Measurements from ENCODE around the gene ZBTB16. TPM values are rescaled to one million over a fixed set of nuclear protein-coding genes. Genes with fewer than 3 reads are reported as not detected.

Gene ZBTB16
- total RNA-seq, 1 donor from 2014 or later = 39.4 TPM

- H3K4me1 Mint-ChIP-seq = peaks cover 70% of the 10 kb centered on the region
- H3K4me3 Mint-ChIP-seq = no peak overlapping the region
- no peaks in the 10 kb centered on the region for H3K27me3 Mint-ChIP-seq (ENCODE audit: low read depth)
- no peaks in the 10 kb centered on the region for H3K9me3 Mint-ChIP-seq
- no peak for DNase-seq (ENCODE audit: low read depth, low spot score)
- TF ChIP-seq CTCF (conservative IDR thresholded peaks at IDR 0.05) = no peak
- no peaks in the 10 kb centered on the region for H3K36me3 Mint-ChIP-seq (ENCODE audit: low read depth)
- no peak overlapping the region for H3K27ac Mint-ChIP-seq (ENCODE audit: unreplicated experiment)
Observed at GRCh38 chr11:114201219-114201618, 141.7 kb downstream of the ZBTB16 start.

DNA sequence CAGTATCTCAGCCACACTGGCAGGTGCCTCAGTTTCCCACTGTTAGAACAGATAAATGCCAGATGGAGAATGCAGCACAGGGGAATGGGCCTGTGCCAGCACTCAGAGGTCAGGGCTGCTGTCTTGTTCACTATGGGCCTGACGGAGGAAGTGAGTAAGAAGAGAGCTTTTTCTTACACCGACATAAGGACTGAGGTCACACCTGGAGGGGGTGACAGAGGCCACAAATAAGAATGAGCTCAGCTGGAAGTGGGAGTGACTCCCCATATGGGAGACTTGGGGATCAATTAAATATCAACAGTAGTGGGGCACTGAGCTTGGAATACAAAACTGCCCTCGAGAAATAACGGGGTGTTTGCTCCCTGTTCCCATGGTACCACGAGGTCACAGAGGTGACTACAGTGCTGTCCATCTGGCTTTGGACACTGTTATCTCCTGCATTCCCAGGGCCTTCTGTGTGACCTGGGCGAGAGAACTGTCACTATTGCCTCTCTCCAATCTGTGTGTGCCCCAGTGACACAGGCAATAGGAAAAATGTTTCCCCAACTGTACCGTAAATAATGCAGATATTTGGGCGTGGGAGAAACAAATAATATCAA is 142.6 kb downstream of the ZBTB16 start:
- no peaks in the 10 kb centered on the region for H3K27me3 Mint-ChIP-seq (ENCODE audit: low read depth)
- no peak for DNase-seq (ENCODE audit: low read depth, low spot score)
- no peak for TF ChIP-seq CTCF (conservative IDR thresholded peaks at IDR 0.05)
- no peak overlapping the region for H3K4me3 Mint-ChIP-seq
- H3K36me3 Mint-ChIP-seq (ENCODE audit: low read depth) = no peaks in the 10 kb centered on the region
- H3K4me1 Mint-ChIP-seq = peaks cover 69% of the 10 kb centered on the region
- H3K27ac Mint-ChIP-seq (ENCODE audit: unreplicated experiment) = no peak overlapping the region
- H3K9me3 Mint-ChIP-seq = no peaks in the 10 kb centered on the region

DNA sequence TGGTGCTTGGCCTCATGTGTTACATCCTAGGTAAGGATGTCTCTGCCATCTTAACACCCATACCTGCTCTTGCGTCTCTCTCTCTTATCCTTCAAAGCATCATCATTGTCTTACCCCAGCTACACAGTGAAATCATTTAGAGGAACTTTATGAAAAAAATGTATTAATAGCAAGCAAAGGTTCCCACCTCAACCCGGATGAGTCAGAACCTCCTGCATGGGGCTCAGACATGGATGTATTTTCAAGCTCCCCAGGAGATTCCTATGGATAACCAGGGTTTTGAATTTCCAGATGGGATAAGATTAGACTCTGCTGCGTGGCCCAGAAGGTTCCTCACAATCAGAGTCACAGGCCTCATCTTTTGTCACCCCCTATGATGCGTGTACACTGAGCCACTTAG is 147.6 kb downstream of the ZBTB16 start:
- no peak for TF ChIP-seq CTCF (conservative IDR thresholded peaks at IDR 0.05)
- H3K4me3 Mint-ChIP-seq = no peak overlapping the region
- DNase-seq (ENCODE audit: low read depth, low spot score) = no peak
- peak overlapping the region; percentile 40 for H3K27ac Mint-ChIP-seq (ENCODE audit: unreplicated experiment)
- peaks cover 83% of the 10 kb centered on the region for H3K4me1 Mint-ChIP-seq
- no peaks in the 10 kb centered on the region for H3K36me3 Mint-ChIP-seq (ENCODE audit: low read depth)
- no peaks in the 10 kb centered on the region for H3K9me3 Mint-ChIP-seq
- no peaks in the 10 kb centered on the region for H3K27me3 Mint-ChIP-seq (ENCODE audit: low read depth)

- Mint-ChIP-seq H3K4me1 (peaks cover 84% of the 10 kb centered on the region), H3K9me3 (no peaks in the 10 kb centered on the region)
Observed at GRCh38 chr11:114208377-114208776, 148.9 kb downstream of the ZBTB16 start.

DNA sequence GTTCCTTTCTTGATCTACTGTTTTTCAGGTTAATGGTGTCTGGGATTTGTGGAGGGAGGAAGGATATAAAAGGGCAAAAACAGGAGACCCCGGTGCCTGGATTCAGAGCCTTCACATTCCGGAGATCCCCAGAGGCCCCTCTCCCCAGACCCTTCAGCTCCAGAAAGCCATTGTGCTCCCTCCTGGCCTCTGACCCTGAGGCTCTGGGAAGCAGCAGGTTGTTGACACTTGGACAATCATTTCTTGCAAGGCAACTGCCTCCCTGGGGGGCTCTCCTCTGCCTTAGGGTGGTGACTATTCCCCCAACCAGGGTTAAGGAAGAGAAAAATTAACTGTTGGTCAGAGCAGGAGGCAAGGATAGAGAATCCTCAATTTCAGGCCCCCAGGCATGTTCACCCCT is 149.8 kb downstream of the ZBTB16 start:
- no peak for TF ChIP-seq CTCF (conservative IDR thresholded peaks at IDR 0.05)
- H3K27ac Mint-ChIP-seq (ENCODE audit: unreplicated experiment) = peak overlapping the region; percentile 73
- H3K27me3 Mint-ChIP-seq (ENCODE audit: low read depth) = no peaks in the 10 kb centered on the region
- H3K4me1 Mint-ChIP-seq = peaks cover 89% of the 10 kb centered on the region
- no peaks in the 10 kb centered on the region for H3K9me3 Mint-ChIP-seq
- H3K36me3 Mint-ChIP-seq (ENCODE audit: low read depth) = no peaks in the 10 kb centered on the region
- peak overlapping the region; percentile 73 for H3K4me3 Mint-ChIP-seq
- peak; percentile 30 for DNase-seq (ENCODE audit: low read depth, low spot score)

More at GRCh38 chr11:114208377-114208776, 148.9 kb downstream of the ZBTB16 start:
- peak overlapping the region; percentile 73 for H3K27ac Mint-ChIP-seq (ENCODE audit: unreplicated experiment)
- no peaks in the 10 kb centered on the region for H3K27me3 Mint-ChIP-seq (ENCODE audit: low read depth)
- peak overlapping the region; percentile 73 for H3K4me3 Mint-ChIP-seq
- no peak for TF ChIP-seq CTCF (conservative IDR thresholded peaks at IDR 0.05)
- DNase-seq (ENCODE audit: low read depth, low spot score) = no peak
- no peaks in the 10 kb centered on the region for H3K36me3 Mint-ChIP-seq (ENCODE audit: low read depth)
